HEK293 (cell line): Measurements from ENCODE around the gene ATP5F1B.

Source experiments
- INSM2 ChIP-seq: fragments of 450-650 bp; formaldehyde crosslinking; IDR thresholded peaks from 2 replicates; pipeline ENCODE4 v1.5.1; 2016; ENCODE audit warnings: missing biosample characterization, missing genetic modification characterization
- MEIS1 ChIP-seq: sonication (generic); formaldehyde crosslinking; IDR thresholded peaks from 2 replicates; pipeline ENCODE4 v1.8.1; 2022; ENCODE audit warnings: missing genetic modification reagents, mild to moderate bottlenecking, borderline replicate concordance
- PRDM4 ChIP-seq: fragments of 450-650 bp; formaldehyde crosslinking; IDR thresholded peaks from 2 replicates; pipeline ENCODE4 v1.5.1; 2017; ENCODE audit warnings: missing biosample characterization, missing genetic modification characterization
- ZBTB20 ChIP-seq: fragments of 450-650 bp; formaldehyde crosslinking; IDR thresholded peaks from 2 replicates; pipeline ENCODE4 v1.5.1; 2016; ENCODE audit warnings: missing biosample characterization, missing genetic modification characterization
- ZBTB21 ChIP-seq: fragments of 450-650 bp; formaldehyde crosslinking; IDR thresholded peaks from 2 replicates; pipeline ENCODE4 v1.5.1; 2017; ENCODE audit warnings: missing biosample characterization, missing genetic modification characterization
- ZBTB49 ChIP-seq: fragments of 450-650 bp; formaldehyde crosslinking; IDR thresholded peaks from 2 replicates; pipeline ENCODE4 v1.5.1; 2016; ENCODE audit warnings: missing biosample characterization, missing genetic modification characterization, low read depth
- ZBTB8A ChIP-seq: fragments of 450-650 bp; formaldehyde crosslinking; IDR thresholded peaks from 2 replicates; pipeline ENCODE4 v1.5.1; 2016; ENCODE audit warnings: missing biosample characterization, missing genetic modification characterization
- ZFP41 ChIP-seq: fragments of 450-650 bp; formaldehyde crosslinking; IDR thresholded peaks from 2 replicates; pipeline ENCODE4 v1.5.1; 2016; ENCODE audit warnings: missing biosample characterization, missing genetic modification characterization, borderline replicate concordance
- ZFP69B ChIP-seq: fragments of 450-650 bp; formaldehyde crosslinking; IDR thresholded peaks from 2 replicates; pipeline ENCODE4 v1.5.1; 2016; ENCODE audit warnings: missing biosample characterization, missing genetic modification characterization
- ZNF311 ChIP-seq: fragments of 450-650 bp; formaldehyde crosslinking; IDR thresholded peaks from 2 replicates; pipeline ENCODE4 v1.5.1; 2017; ENCODE audit warnings: missing biosample characterization, missing genetic modification characterization, borderline replicate concordance
- ZNF324 ChIP-seq: fragments of 450-650 bp; formaldehyde crosslinking; IDR thresholded peaks from 2 replicates; pipeline ENCODE4 v1.5.1; 2016; ENCODE audit warnings: missing biosample characterization, missing genetic modification characterization
- ZNF341 ChIP-seq: fragments of 450-650 bp; formaldehyde crosslinking; IDR thresholded peaks from 2 replicates; pipeline ENCODE4; 2016; ENCODE audit warnings: low read depth, missing biosample characterization, missing genetic modification characterization
- ZNF37A ChIP-seq: fragments of 450-650 bp; IDR thresholded peaks from 2 replicates; pipeline ENCODE4 v1.5.1; 2018; ENCODE audit warnings: missing biosample characterization, missing genetic modification characterization
- ZNF391 ChIP-seq: fragments of 450-650 bp; formaldehyde crosslinking; IDR thresholded peaks from 2 replicates; pipeline ENCODE4 v1.5.1; 2016; ENCODE audit warnings: low read depth, missing biosample characterization, missing genetic modification characterization, borderline replicate concordance
- ZNF398 ChIP-seq: fragments of 450-650 bp; formaldehyde crosslinking; IDR thresholded peaks from 2 replicates; pipeline ENCODE4 v1.5.1; 2017; ENCODE audit warnings: missing biosample characterization, missing genetic modification characterization
- ZNF433 ChIP-seq: fragments of 450-650 bp; formaldehyde crosslinking; IDR thresholded peaks from 2 replicates; pipeline ENCODE4 v1.5.1; 2016; ENCODE audit warnings: missing biosample characterization, missing genetic modification characterization, low read depth
- ZNF501 ChIP-seq: fragments of 450-650 bp; formaldehyde crosslinking; IDR thresholded peaks from 2 replicates; pipeline ENCODE4 v1.5.1; 2016; ENCODE audit warnings: missing biosample characterization, missing genetic modification characterization
- ZNF521 ChIP-seq: fragments of 450-650 bp; formaldehyde crosslinking; IDR thresholded peaks from 2 replicates; pipeline ENCODE4 v1.5.1; 2017; ENCODE audit warnings: missing biosample characterization, mild to moderate bottlenecking, missing genetic modification characterization
- ZNF571 ChIP-seq: fragments of 450-650 bp; formaldehyde crosslinking; IDR thresholded peaks from 2 replicates; pipeline ENCODE4 v1.5.0; 2017; ENCODE audit warnings: missing biosample characterization, missing genetic modification characterization
- ZNF660 ChIP-seq: fragments of 450-650 bp; IDR thresholded peaks from 2 replicates; pipeline ENCODE4 v1.5.1; 2018; ENCODE audit warnings: missing biosample characterization, mild to moderate bottlenecking, missing genetic modification characterization
- ZNF670 ChIP-seq: fragments of 450-650 bp; formaldehyde crosslinking; IDR thresholded peaks from 2 replicates; pipeline ENCODE4 v1.5.1; 2016; ENCODE audit warnings: missing biosample characterization, missing genetic modification characterization, low read depth
- ZNF704 ChIP-seq: fragments of 450-650 bp; formaldehyde crosslinking; IDR thresholded peaks from 2 replicates; pipeline ENCODE4 v1.5.1; 2016; ENCODE audit warnings: missing biosample characterization, missing genetic modification characterization
- ZXDB ChIP-seq: fragments of 450-650 bp; formaldehyde crosslinking; IDR thresholded peaks from 2 replicates; pipeline ENCODE4 v1.5.1; 2016; ENCODE audit warnings: missing biosample characterization, missing genetic modification characterization
- TF ChIP-seq, protein P1 (sequence below): fragments of 450-650 bp; formaldehyde crosslinking; IDR thresholded peaks from 2 replicates; pipeline ENCODE4 v1.5.1; 2017; ENCODE audit warnings: missing biosample characterization, mild to moderate bottlenecking, missing genetic modification characterization, moderate library complexity

ATP5F1B gene

GRCh38 chr12:56688129-56688845, 42.5 kb upstream of the ATP5F1B start, which contains the start of gene PTGES3 (continued):
- TF ChIP-seq ZNF571 (no peak), ZNF398 (tag by site-specific recombination) (peak; percentile 64; the same call in 1 of the 2 replicates), ZNF433 (tag by site-specific recombination) (no peak), ZBTB20 (peak; percentile 74; the same call in 1 of the 2 replicates), ZBTB8A (peak; percentile 95), ZNF324 (tag by site-specific recombination) (peak; percentile 46; the same call in 1 of the 2 replicates), MEIS1 (no peak), ZBTB21 (peak; percentile 56; the same call in 1 of the 2 replicates), ZNF37A (no peak), ZNF521 (tag by site-specific recombination) (no peak), ZFP69B (tag by site-specific recombination) (peak; percentile 93), ZXDB (peak; percentile 90), ZNF341 (peak; percentile 76), ZNF311 (tag by site-specific recombination) (no peak), ZNF501 (tag by site-specific recombination) (peak; percentile 83), ZBTB49 (no peak), INSM2 (tag by site-specific recombination) (peak; percentile 20; the same call in 1 of the 2 replicates), ZFP41 (tag by site-specific recombination) (no peak), ZNF670 (no peak), PRDM4 (tag by site-specific recombination) (peak; percentile 18; the same call in 1 of the 2 replicates), ZNF704 (tag by site-specific recombination) (no peak), ZNF660 (tag by site-specific recombination) (peak; percentile 91), ZNF391 (tag by site-specific recombination) (peak; percentile 91)
- TF ChIP-seq, protein P1, sequence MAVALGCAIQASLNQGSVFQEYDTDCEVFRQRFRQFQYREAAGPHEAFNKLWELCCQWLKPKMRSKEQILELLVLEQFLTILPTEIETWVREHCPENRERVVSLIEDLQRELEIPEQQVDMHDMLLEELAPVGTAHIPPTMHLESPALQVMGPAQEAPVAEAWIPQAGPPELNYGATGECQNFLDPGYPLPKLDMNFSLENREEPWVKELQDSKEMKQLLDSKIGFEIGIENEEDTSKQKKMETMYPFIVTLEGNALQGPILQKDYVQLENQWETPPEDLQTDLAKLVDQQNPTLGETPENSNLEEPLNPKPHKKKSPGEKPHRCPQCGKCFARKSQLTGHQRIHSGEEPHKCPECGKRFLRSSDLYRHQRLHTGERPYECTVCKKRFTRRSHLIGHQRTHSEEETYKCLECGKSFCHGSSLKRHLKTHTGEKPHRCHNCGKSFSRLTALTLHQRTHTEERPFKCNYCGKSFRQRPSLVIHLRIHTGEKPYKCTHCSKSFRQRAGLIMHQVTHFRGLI (tag by site-specific recombination): peak; percentile 81
